NCI-H446 (cell line): ENCODE results near the gene NLGN1.

ENCODE experiments used
- DNase-seq, 2 experiments: peaks; one replicate each; lab custom pipeline; 2025; lab: John Stamatoyannopoulos, UW

NLGN1 gene

GRCh38 chr3:173719585-173719984 is 322.0 kb downstream of the NLGN1 start:
- DNase-seq, result no peak

GRCh38 chr3:173725507-173725906 is 328.0 kb downstream of the NLGN1 start:
- no peak for DNase-seq

- no peak for DNase-seq
Observed at GRCh38 chr3:173730391-173730790, 332.8 kb downstream of the NLGN1 start.

GRCh38 chr3:173732237-173732636 is 334.7 kb downstream of the NLGN1 start:
- DNase-seq, result no peak

- peak; percentile 41 to 70 for DNase-seq
Observed at GRCh38 chr3:173733029-173733652, 335.6 kb downstream of the NLGN1 start.

GRCh38 chr3:173734473-173734872 is 336.9 kb downstream of the NLGN1 start:
- no peak for DNase-seq

- no peak for DNase-seq
Observed at GRCh38 chr3:173734895-173735294, 337.4 kb downstream of the NLGN1 start.

GRCh38 chr3:173735841-173736240 is 338.3 kb downstream of the NLGN1 start:
- DNase-seq, result no peak

- DNase-seq, result no peak
Observed at GRCh38 chr3:173737167-173737808, 339.7 kb downstream of the NLGN1 start.

GRCh38 chr3:173739726-173740125 is 342.2 kb downstream of the NLGN1 start:
- DNase-seq, result peak in 1 of 2 experiments; percentile 55

GRCh38 chr3:173742491-173742890 is 344.9 kb downstream of the NLGN1 start:
- DNase-seq, result no peak

- no peak for DNase-seq
Observed at GRCh38 chr3:173743111-173743510, 345.6 kb downstream of the NLGN1 start.

GRCh38 chr3:173743516-173743915 is 346.0 kb downstream of the NLGN1 start:
- DNase-seq, result no peak

GRCh38 chr3:173744479-173744878 is 346.9 kb downstream of the NLGN1 start:
- DNase-seq, result no peak

- DNase-seq, result no peak
Observed at GRCh38 chr3:173744895-173745294, 347.4 kb downstream of the NLGN1 start.

- no peak for DNase-seq
Observed at GRCh38 chr3:173745952-173746682, 348.6 kb downstream of the NLGN1 start.

GRCh38 chr3:173747427-173747826 is 349.9 kb downstream of the NLGN1 start:
- DNase-seq, result no peak

- DNase-seq, result no peak
Observed at GRCh38 chr3:173748105-173748504, 350.6 kb downstream of the NLGN1 start.

GRCh38 chr3:173750095-173750494 is 352.6 kb downstream of the NLGN1 start:
- DNase-seq, result no peak

- DNase-seq, result no peak
Observed at GRCh38 chr3:173750591-173750990, 353.0 kb downstream of the NLGN1 start.

GRCh38 chr3:173753593-173753992 is 356.0 kb downstream of the NLGN1 start:
- DNase-seq, result no peak

GRCh38 chr3:173755161-173755560 is 357.6 kb downstream of the NLGN1 start:
- DNase-seq, result no peak

- peak; percentile 30 to 76 for DNase-seq
Observed at GRCh38 chr3:173761161-173761560, 363.6 kb downstream of the NLGN1 start.
